ENCODE results near the gene TMC8. TPM values are rescaled to one million over a fixed set of nuclear protein-coding genes. Genes with fewer than 3 reads are reported as not detected.

Gene TMC8
- total and polyA plus RNA-seq, 2 donors (not counting 1 experiment from before 2014, with no cell fraction given), result 0.02 TPM; not detected in 1

- no peak overlapping the region for H2AFZ ChIP-seq (ENCODE audit: low read length)
- H3K9me3 ChIP-seq (ENCODE audit: control insufficient read depth, insufficient read depth, low read depth, low read length), result no peaks in the 10 kb centered on the region
- no peak overlapping the region for H3K9ac ChIP-seq (ENCODE audit: insufficient read depth, low read length)
- no peak for DNase-seq (ENCODE audit: low read depth in 2 of 2)
- H4K20me1 ChIP-seq (ENCODE audit: control insufficient read depth, extremely low read depth, insufficient read depth, low read length), result no peaks in the 10 kb centered on the region
- H3K4me3 ChIP-seq (replicated peaks in 1 of 4; ENCODE audit: control extremely low read depth in 1 of 4, insufficient read depth in 1 of 4, low read depth in 3 of 4, low read length in 4 of 4), result no peak overlapping the region
- TF ChIP-seq EZH2 (IDR thresholded peaks at IDR 0.05; ENCODE audit: low read length, missing control alignments), result no peak
- no peak for TF ChIP-seq CTCF (conservative IDR thresholded peaks at IDR 0.05 in 1 of 2, IDR thresholded peaks at IDR 0.05 in 1 of 2; ENCODE audit: low read depth in 1 of 2, low read length in 2 of 2)
- H3K4me1 ChIP-seq (ENCODE audit: control insufficient read depth, extremely low read depth, insufficient read depth, low read length), result no peaks in the 10 kb centered on the region
- no peak overlapping the region for H3K27ac ChIP-seq (ENCODE audit: insufficient read depth, low read length)
- H3K27me3 ChIP-seq (ENCODE audit: control insufficient read depth, insufficient read depth, low read length), result no peaks in the 10 kb centered on the region
- no peaks in the 10 kb centered on the region for H3K79me2 ChIP-seq (ENCODE audit: control insufficient read depth, insufficient read depth, low read length)
- H3K36me3 ChIP-seq (ENCODE audit: control insufficient read depth, insufficient read depth, low read length), result no peaks in the 10 kb centered on the region
- H3K4me2 ChIP-seq (ENCODE audit: extremely low read depth, insufficient read depth, low read length), result no peak overlapping the region
These were observed 20.1 kb upstream of the TMC8 start for GRCh38 chr17:78110363-78111015.

GRCh38 chr17:78111016-78111726 lies 19.4 kb upstream of the TMC8 start:
- Histone ChIP-seq H2AFZ (ENCODE audit: low read length) (no peak overlapping the region), H3K27me3 (ENCODE audit: control insufficient read depth, insufficient read depth, low read length) (no peaks in the 10 kb centered on the region), H3K36me3 (ENCODE audit: control insufficient read depth, insufficient read depth, low read length) (no peaks in the 10 kb centered on the region), H3K4me2 (ENCODE audit: extremely low read depth, insufficient read depth, low read length) (no peak overlapping the region), H3K4me3 (replicated peaks in 1 of 4; ENCODE audit: control extremely low read depth in 1 of 4, insufficient read depth in 1 of 4, low read depth in 3 of 4, low read length in 4 of 4) (no peak overlapping the region), H3K4me1 (ENCODE audit: control insufficient read depth, extremely low read depth, insufficient read depth, low read length) (no peaks in the 10 kb centered on the region), H3K79me2 (ENCODE audit: control insufficient read depth, insufficient read depth, low read length) (no peaks in the 10 kb centered on the region), H3K27ac (ENCODE audit: insufficient read depth, low read length) (no peak overlapping the region), H3K9ac (ENCODE audit: insufficient read depth, low read length) (no peak overlapping the region), H3K9me3 (ENCODE audit: control insufficient read depth, insufficient read depth, low read depth, low read length) (no peaks in the 10 kb centered on the region), H4K20me1 (ENCODE audit: control insufficient read depth, extremely low read depth, insufficient read depth, low read length) (no peaks in the 10 kb centered on the region)
- DNase-seq (ENCODE audit: low read depth in 2 of 2), result no peak
- TF ChIP-seq CTCF (conservative IDR thresholded peaks at IDR 0.05 in 1 of 2, IDR thresholded peaks at IDR 0.05 in 1 of 2; ENCODE audit: low read depth in 1 of 2, low read length in 2 of 2) (no peak), EZH2 (IDR thresholded peaks at IDR 0.05; ENCODE audit: low read length, missing control alignments) (no peak)

- no peaks in the 10 kb centered on the region for H3K9me3 ChIP-seq (ENCODE audit: control insufficient read depth, insufficient read depth, low read depth, low read length)
- H3K4me2 ChIP-seq (ENCODE audit: extremely low read depth, insufficient read depth, low read length), result no peak overlapping the region
- no peaks in the 10 kb centered on the region for H3K4me1 ChIP-seq (ENCODE audit: control insufficient read depth, extremely low read depth, insufficient read depth, low read length)
- H3K9ac ChIP-seq (ENCODE audit: insufficient read depth, low read length), result no peak overlapping the region
- no peak overlapping the region for H3K27ac ChIP-seq (ENCODE audit: insufficient read depth, low read length)
- H3K79me2 ChIP-seq (ENCODE audit: control insufficient read depth, insufficient read depth, low read length), result no peaks in the 10 kb centered on the region
- no peak for TF ChIP-seq CTCF (conservative IDR thresholded peaks at IDR 0.05 in 1 of 2, IDR thresholded peaks at IDR 0.05 in 1 of 2; ENCODE audit: low read depth in 1 of 2, low read length in 2 of 2)
- TF ChIP-seq EZH2 (IDR thresholded peaks at IDR 0.05; ENCODE audit: low read length, missing control alignments), result no peak
- H3K4me3 ChIP-seq (replicated peaks in 1 of 4; ENCODE audit: control extremely low read depth in 1 of 4, insufficient read depth in 1 of 4, low read depth in 3 of 4, low read length in 4 of 4), result no peak overlapping the region
- H3K27me3 ChIP-seq (ENCODE audit: control insufficient read depth, insufficient read depth, low read length), result no peaks in the 10 kb centered on the region
- H2AFZ ChIP-seq (ENCODE audit: low read length), result no peak overlapping the region
- DNase-seq (ENCODE audit: low read depth in 2 of 2), result no peak
- no peaks in the 10 kb centered on the region for H3K36me3 ChIP-seq (ENCODE audit: control insufficient read depth, insufficient read depth, low read length)
- H4K20me1 ChIP-seq (ENCODE audit: control insufficient read depth, extremely low read depth, insufficient read depth, low read length), result no peaks in the 10 kb centered on the region
These were observed 18.6 kb upstream of the TMC8 start for GRCh38 chr17:78111727-78112517.

Data from fibroblast of lung (primary cell).